ENCODE results near the gene DYNLT3.

DYNLT3 gene

DNA sequence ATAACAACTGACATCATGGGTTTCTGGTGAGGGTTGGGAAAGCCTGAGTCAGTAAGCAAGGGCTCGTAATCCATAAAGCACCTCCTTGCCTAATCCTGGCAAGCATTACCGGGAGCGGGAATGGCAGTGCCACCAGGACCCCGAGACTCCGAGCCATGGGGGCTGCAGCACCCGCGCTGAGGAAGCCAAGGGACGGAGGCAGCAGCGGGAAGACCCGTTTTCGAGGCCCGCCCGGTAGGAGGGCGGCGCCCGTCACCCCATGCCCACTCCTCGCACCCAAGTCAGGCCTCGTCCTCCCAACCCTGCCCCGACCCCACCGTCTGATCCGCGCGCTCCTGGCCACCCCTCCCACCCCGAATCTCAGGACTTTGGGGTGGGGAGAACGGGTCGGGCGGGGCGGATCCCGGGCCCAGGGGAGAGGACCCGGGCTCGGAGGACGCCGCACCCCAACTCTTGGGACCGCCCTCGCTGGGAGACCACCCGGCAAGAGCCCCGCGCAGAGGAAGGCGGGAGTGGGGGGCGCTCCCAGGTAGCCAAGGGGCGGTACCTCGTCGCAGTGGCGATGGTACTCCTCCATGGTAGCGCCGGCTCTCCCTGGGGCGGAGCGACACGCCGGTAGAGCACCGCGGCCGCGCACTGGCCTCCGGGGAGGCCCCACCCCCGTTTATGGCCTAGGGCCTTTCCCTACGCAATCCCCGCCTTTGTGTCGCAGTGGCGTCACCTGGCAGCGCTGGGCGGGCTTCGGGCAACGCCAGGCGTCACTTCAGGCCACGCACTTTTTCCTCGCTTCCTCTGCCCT is at the start of gene DYNLT3:
DYNLT3 (minus strand) TSS at position 638 of the 799 bp plus-strand sequence; CDS start at position 577, 61 bp downstream.
- DNase-seq: peak; percentile 85

DNA sequence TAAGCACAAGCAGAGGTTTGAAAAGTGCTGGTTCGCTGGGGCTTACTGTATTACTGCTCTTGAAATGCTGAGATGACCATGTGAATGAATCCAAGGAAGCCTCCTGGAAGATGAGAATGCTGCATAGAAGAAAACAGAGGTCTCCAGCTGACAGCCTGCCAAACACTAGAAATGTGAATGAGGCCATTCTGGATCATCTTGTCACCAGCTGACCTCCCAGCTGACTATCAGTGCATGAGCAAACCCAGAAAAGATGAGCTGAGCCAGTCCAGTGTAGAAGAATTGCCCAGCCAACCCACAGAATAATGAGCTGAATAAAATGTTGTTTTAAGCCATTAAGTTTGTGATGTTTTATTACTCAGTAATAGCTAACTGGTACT is 49.1 kb upstream of the DYNLT3 start:
- no peak for DNase-seq

- no peak for DNase-seq
Measured at GRCh38 chrX:37895795-37896510, 48.6 kb upstream of the DYNLT3 start.

DNA sequence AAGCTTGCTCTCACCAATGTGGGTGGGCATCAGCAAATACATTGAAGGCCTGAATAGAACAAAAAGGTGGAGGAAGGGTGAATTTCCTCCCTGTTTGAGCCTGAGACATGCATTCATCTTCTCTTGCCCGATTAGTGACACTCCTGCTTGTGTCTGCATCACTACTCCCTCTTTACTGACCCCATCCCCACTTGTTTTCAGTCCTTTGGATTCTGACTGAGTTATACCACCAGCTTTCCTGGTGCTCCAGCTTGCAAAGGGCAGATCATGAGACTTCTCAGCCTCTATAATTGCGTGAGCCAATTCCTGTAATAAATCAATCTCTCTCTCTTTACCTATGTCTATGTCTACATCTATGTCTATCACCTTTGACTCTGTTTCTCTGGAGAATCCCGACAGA is 47.4 kb upstream of the DYNLT3 start:
- no peak for DNase-seq

GRCh38 chrX:37888010-37888409 is 40.6 kb upstream of the DYNLT3 start:
- DNase-seq: no peak

DNA sequence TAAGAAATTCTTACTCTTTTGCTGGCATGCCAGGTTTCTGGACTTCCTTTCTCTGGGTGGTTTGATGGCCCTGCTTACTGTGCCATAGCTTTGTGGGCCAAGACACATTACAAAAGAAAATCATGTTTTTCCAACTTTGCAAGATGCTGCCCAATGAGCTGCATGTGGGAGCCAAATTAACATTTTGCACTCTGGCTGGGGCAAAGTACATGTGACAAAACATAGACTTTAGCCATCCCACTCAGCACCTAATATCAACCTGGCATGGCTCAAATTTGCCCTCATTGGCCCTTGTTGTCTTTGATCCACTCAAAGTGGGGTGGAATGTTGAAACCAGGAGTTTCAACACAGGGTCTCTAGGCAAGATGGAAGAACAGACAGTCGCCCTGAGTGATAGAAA is 40.0 kb upstream of the DYNLT3 start:
- DNase-seq: no peak

DNA sequence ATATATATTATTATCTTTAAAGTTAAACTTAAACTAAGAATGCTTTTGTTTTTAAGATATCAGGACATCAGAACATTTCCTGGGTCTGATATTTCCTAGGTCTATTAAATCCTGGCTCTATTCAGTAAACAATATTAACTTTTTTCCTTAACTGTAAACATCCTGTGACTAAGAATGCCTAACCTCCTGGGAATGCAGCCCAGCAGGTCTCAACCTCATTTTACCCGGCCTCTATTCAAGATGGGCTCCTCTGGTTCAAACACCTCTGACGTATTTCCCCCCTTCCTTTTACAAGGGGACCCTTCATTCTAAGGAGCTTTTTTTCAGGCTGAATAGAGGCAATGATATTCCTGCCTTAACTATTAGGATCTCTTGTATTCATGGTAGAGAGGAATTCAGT is 35.8 kb upstream of the DYNLT3 start:
- DNase-seq: no peak

DNA sequence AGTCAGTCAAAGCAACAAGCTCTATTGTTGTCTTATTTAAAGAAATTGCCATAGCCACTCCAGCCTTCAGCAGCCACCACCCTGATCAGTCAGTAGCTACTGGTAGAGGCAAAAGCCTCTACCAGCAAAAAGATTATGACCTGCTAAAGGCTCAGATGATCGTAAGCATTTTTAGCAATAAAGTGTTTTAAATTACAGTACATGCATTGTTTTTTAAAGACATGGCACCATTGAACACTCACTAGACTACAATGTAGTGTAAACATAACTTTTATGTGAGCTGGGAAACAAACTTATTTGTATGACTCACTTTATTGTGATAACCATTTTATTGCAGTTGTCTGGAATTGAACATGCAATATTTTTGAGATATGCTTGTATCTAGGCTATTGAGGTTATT is 32.3 kb upstream of the DYNLT3 start:
- DNase-seq: no peak

DNA sequence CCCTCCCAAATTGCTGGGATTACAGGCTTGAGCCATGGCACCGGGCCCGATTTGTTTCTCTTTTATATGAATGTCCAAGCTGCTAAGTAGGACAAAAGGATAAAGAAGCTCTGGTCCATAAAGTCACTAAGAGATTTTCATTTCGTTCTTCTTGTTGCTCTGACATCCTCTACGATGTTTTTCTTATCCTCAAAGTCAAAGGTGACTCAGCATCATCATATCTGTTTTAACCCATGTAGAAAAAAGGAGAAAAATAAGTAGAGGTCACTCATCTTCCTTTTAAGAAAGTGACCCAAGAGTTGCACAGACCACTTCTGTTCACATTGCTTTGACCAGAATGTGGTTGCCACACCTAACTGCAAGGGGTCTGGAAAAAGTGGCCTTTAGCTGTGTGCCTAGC is 29.3 kb upstream of the DYNLT3 start:
- DNase-seq: no peak

DNA sequence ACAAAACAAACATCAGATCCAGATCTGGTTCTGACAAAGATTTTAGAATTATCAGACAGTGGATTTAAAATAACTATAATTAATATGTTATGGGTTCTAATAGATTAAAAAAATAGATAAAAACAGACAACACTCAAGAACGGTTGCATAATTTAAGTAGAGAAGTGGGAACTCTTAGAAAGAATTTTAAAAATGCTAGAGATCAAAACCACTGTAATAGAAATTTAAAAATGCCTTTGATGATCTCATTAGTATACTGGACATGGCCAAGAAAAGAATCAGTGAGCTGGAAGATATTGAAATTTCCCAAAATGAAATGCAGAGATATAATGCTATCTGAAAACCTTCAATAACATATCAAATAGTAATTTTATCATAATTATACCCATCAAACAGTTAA is 28.3 kb upstream of the DYNLT3 start:
- DNase-seq: no peak

GRCh38 chrX:37873220-37873619 is 25.8 kb upstream of the DYNLT3 start:
- no peak for DNase-seq

GRCh38 chrX:37872303-37872655 is 24.9 kb upstream of the DYNLT3 start:
- DNase-seq: no peak

- no peak for DNase-seq
Measured at GRCh38 chrX:37871626-37872302, 24.4 kb upstream of the DYNLT3 start.

- DNase-seq: no peak
Measured at GRCh38 chrX:37867536-37868153, 20.3 kb upstream of the DYNLT3 start.

GRCh38 chrX:37863728-37864127 is 16.4 kb upstream of the DYNLT3 start:
- no peak for DNase-seq

DNA sequence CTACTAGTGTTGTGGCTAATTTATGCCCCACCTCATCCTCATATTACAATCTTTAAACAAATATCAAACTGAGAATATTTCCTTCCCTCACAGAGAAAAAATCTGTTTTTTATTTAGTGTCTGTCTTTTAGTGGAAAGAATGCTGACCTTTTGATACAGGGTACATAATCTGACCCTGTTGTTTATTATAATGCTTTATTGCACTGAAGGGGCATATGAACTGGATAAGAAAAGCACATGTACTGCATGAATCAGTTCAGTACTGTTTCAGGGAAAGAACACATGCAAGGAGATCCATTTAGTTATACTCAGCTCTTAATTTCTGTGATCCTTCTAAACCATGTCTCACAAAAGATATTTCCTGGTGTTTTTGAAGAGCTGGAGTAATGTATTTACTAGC is 15.5 kb upstream of the DYNLT3 start:
- no peak for DNase-seq

DNA sequence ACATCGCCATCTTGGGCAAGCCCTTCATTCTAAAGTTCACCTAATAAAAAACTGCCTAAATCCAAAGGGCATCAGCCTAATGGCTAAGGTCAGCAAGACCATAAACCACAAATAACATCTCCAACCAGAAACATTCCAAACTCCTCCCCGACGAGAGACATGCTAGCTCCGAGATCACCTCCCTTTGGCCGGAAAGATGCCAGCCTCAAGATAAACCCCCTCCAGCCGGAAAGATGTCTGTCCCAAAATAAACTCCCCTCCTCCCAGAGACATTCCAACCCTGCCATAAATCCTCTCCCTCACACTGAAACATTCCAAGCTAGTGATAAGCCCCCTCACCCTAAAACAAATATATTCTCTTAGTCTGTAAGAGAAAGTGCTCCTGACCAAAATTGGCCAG is 13.3 kb upstream of the DYNLT3 start:
- DNase-seq: no peak

- DNase-seq: no peak
Measured at GRCh38 chrX:37854748-37855147, 7.4 kb upstream of the DYNLT3 start.

- no peak for DNase-seq
Measured at GRCh38 chrX:37854148-37854547, 6.8 kb upstream of the DYNLT3 start.

DNA sequence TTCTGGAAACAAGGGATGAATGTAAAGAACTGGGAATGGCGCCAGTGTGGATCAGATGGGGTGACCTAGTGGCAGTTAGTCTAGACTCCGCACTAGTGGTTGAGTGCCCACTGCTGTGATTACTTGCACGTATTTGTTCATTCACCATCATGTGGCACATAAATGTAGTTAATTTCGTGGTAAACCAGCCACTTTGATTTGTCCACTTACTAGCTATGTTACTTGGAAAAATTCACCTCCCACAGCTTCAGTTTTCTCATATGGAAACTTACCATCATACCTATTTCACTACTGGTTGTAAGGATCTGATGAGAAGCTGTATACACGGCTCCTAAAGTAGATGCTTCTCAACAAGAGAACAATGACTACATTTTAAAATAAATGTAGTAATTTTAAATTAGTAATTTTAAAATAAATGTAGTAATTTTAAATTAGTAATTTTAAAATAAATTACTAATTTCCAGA is 394 bp upstream of the DYNLT3 start:
- no peak for DNase-seq

- DNase-seq: no peak
Measured at GRCh38 chrX:37846558-37846933, 825 bp downstream of the DYNLT3 start.

DNA sequence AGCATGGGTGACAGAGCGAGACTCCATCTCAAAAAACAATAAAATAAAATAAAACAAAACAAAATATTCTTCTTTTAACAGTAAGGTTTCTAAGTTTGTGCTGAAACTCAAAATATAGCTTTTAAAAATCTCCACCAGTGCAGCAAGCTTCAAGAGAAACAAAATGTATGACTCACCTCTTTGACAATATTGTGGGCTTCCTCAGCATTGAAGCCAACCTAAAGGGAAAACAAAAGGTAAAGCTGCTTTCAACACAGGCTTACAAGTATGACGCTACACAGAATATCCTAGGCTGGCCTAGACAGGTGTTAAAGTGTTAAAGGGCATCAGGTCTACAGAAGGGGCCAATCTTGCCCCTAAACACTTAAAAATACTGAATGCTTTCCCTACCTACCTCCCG is 1.2 kb downstream of the DYNLT3 start:
- DNase-seq: no peak

DNA sequence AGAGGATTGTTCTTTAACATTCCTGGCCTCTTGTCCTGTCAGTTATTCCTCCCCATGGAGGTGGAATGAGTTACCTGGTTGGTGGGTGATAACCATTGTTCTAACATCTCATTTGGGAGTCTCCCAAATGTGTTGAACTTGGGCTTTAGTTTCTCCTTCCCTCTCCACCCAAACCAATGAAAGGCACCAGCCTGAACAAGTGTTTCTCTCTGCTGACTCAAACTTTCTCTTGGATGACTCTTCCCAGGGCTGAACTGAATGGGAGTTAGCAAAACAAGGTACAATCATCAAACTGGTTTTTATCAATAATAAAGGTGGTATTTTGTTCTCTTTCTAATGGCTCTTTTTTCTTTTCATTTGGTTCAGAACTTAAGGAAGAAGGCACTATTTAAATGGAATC is 2.7 kb downstream of the DYNLT3 start:
- no peak for DNase-seq

DNA sequence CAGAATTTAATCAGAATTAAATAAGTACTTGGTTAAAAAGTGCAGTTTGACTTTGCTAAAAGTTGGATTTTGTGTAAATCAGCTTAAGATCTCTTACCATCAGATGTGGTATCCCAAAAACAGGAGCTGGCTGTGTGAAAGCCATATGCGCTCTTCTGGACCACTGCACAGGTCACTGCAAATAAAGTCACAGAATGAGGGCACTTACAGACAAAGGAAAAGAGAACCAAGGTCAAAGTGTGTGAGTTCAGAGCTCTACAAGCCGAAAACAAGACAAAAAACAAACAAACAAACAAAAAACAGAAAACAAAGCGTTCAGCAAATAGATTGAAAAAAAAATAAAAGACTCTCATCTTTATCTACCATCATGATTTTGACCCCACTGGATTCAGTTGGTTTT is 6.4 kb downstream of the DYNLT3 start:
- no peak for DNase-seq

Data from activated CD8-positive, alpha-beta memory T cell treated with anti-CD3 and anti-CD28 coated beads for 24 hours (primary cell).